SK-N-SH treated with all-trans-retinoic acid at 6 μM for 48 hours (cell line): ENCODE data around the gene FOXK1.
A peak's percentile ranks its signal among the peaks of the same experiment; 100 is the strongest.

Experiments
- ATAC-seq: fragments of 200-7000 bp; cut with Tn5 transposase; 3 replicates; pipeline ENCODE4 v1.9.1; 2020; ENCODE audit warnings: mild to moderate bottlenecking, moderate library complexity
- ARNTL ChIP-seq: fragments of 450-650 bp; formaldehyde crosslinking; IDR thresholded peaks from 2 replicates; pipeline ENCODE4 v1.5.0; 2020; ENCODE audit warnings: low read depth, mild to moderate bottlenecking, moderate library complexity, borderline replicate concordance
- BACH2 ChIP-seq: fragments of 250-450 bp; sonication (Bioruptor Pico); IDR thresholded peaks from 2 replicates; pipeline ENCODE4 v1.9.0; 2021; ENCODE audit warnings: mild to moderate bottlenecking, borderline replicate concordance
- CREB5 ChIP-seq: fragments of 250-450 bp; sonication (Bioruptor Pico); IDR thresholded peaks from 2 replicates; pipeline ENCODE4 v1.5.1; 2020; ENCODE audit warnings: low read depth, mild to moderate bottlenecking, moderate library complexity
- CSDC2 ChIP-seq: fragments of 250-450 bp; sonication (Bioruptor Pico); IDR thresholded peaks from 2 replicates; pipeline ENCODE4 v1.5.0; 2020; ENCODE audit warnings: mild to moderate bottlenecking, moderate library complexity
- ESRRG ChIP-seq: fragments of 250-450 bp; sonication (Bioruptor Pico); IDR thresholded peaks from 2 replicates; pipeline ENCODE4 v1.6.1; 2021; ENCODE audit warnings: mild to moderate bottlenecking
- GLIS3 ChIP-seq: fragments of 250-450 bp; sonication (Bioruptor Pico); IDR thresholded peaks from 2 replicates; pipeline ENCODE4 v1.5.0; 2020; ENCODE audit warnings: mild to moderate bottlenecking, moderate library complexity
- ISL1 ChIP-seq: fragments of 250-450 bp; sonication (Bioruptor Pico); IDR thresholded peaks from 2 replicates; pipeline ENCODE4 v2.1.2; 2022; ENCODE audit warnings: mild to moderate bottlenecking, moderate library complexity
- OSR1 ChIP-seq: fragments of 250-450 bp; sonication (Bioruptor Pico); IDR thresholded peaks from 2 replicates; pipeline ENCODE4 v1.8.0; 2022; ENCODE audit warnings: moderate library complexity, mild to moderate bottlenecking, inconsistent platforms
- PATZ1 ChIP-seq: fragments of 250-450 bp; sonication (Bioruptor Pico); IDR thresholded peaks from 2 replicates; pipeline ENCODE4 v1.8.0; 2020; ENCODE audit warnings: mild to moderate bottlenecking, moderate library complexity, borderline replicate concordance
- PPARA ChIP-seq: fragments of 250-450 bp; sonication (Bioruptor Pico); IDR thresholded peaks from 2 replicates; pipeline ENCODE4 v1.5.0; 2020; ENCODE audit warnings: mild to moderate bottlenecking, borderline replicate concordance
- RARB ChIP-seq: fragments of 250-450 bp; sonication (Bioruptor Pico); IDR thresholded peaks from 2 replicates; pipeline ENCODE4 v1.8.0; 2021; ENCODE audit warnings: mild to moderate bottlenecking, moderate library complexity
- SNAI2 ChIP-seq: fragments of 250-450 bp; sonication (Bioruptor Pico); IDR thresholded peaks from 2 replicates; pipeline ENCODE4 v1.5.0; 2020; ENCODE audit warnings: mild to moderate bottlenecking, moderate library complexity
- TCF4 ChIP-seq: fragments of 250-450 bp; sonication (Bioruptor Pico); IDR thresholded peaks from 2 replicates; pipeline ENCODE4 v1.8.0; 2021; ENCODE audit warnings: mild to moderate bottlenecking, moderate library complexity, borderline replicate concordance
- TOX ChIP-seq: fragments of 250-450 bp; sonication (Bioruptor Pico); IDR thresholded peaks from 2 replicates; pipeline ENCODE4 v1.8.0; 2021; ENCODE audit warnings: mild to moderate bottlenecking, moderate library complexity, borderline replicate concordance
- TSHZ2 ChIP-seq: fragments of 250-450 bp; sonication (Bioruptor Pico); IDR thresholded peaks from 2 replicates; pipeline ENCODE4 v1.5.0; 2020; ENCODE audit warnings: mild to moderate bottlenecking, moderate library complexity
- ZC3H10 ChIP-seq: fragments of 250-450 bp; sonication (Bioruptor Pico); IDR thresholded peaks from 2 replicates; pipeline ENCODE4 v1.5.1; 2021; ENCODE audit warnings: mild to moderate bottlenecking, moderate library complexity
- ZFP3 ChIP-seq: fragments of 250-450 bp; sonication (Bioruptor Pico); IDR thresholded peaks from 2 replicates; pipeline ENCODE4 v1.5.0; 2020; ENCODE audit warnings: mild to moderate bottlenecking, moderate library complexity
- ZFP30 ChIP-seq: fragments of 450-650 bp; formaldehyde crosslinking; IDR thresholded peaks from 2 replicates; pipeline ENCODE4 v1.5.0; 2022; ENCODE audit warnings: mild to moderate bottlenecking, moderate library complexity
- ZNF565 ChIP-seq: fragments of 450-650 bp; formaldehyde crosslinking; conservative IDR thresholded peaks from 2 replicates; pipeline ENCODE4 v1.5.0; 2020; ENCODE audit warnings: low read depth, mild to moderate bottlenecking, moderate library complexity
- ZNF70 ChIP-seq: fragments of 450-650 bp; formaldehyde crosslinking; IDR thresholded peaks from 2 replicates; pipeline ENCODE4 v1.5.0; 2020; ENCODE audit warnings: mild to moderate bottlenecking, moderate library complexity
- ZNF8 ChIP-seq: fragments of 450-650 bp; formaldehyde crosslinking; IDR thresholded peaks from 2 replicates; pipeline ENCODE4 v1.5.0; 2020; ENCODE audit warnings: mild to moderate bottlenecking, moderate library complexity
- TF ChIP-seq, protein P1 (sequence below): fragments of 250-450 bp; sonication (Bioruptor Pico); IDR thresholded peaks from 2 replicates; pipeline ENCODE4 v1.5.1; 2021; ENCODE audit warnings: mild to moderate bottlenecking, moderate library complexity
- TF ChIP-seq, protein P2 (sequence below): fragments of 250-450 bp; sonication (Bioruptor Pico); IDR thresholded peaks from 2 replicates; pipeline ENCODE4 v1.8.0; 2021; ENCODE audit warnings: low read depth, mild to moderate bottlenecking, moderate library complexity, borderline replicate concordance

Gene FOXK1

GRCh38 chr7:4638781-4639575 lies 43.1 kb upstream of the FOXK1 start:
- ATAC-seq: no peak
- TF ChIP-seq TCF4 (CRISPR knock-in tag) (no peak), BACH2 (CRISPR knock-in tag) (no peak), SNAI2 (no peak), TOX (CRISPR knock-in tag) (no peak), CSDC2 (CRISPR knock-in tag) (no peak), OSR1 (no peak), ZNF565 (CRISPR knock-in tag) (no peak), TSHZ2 (CRISPR knock-in tag) (no peak)
- TF ChIP-seq, all 23 proteins: peak for 0

GRCh38 chr7:4641091-4641666 lies 40.9 kb upstream of the FOXK1 start:
- no peak; the same call in 2 of the 3 replicates for ATAC-seq
- TF ChIP-seq ZNF8 (CRISPR knock-in tag): 0 out of 2 replicates have a peak, but pooled peaks have one; percentile 22
- TF ChIP-seq ZFP30 (CRISPR knock-in tag): no peak
- no peak for TF ChIP-seq ESRRG

- peak; percentile 94 for ATAC-seq
- TF ChIP-seq, protein P1, sequence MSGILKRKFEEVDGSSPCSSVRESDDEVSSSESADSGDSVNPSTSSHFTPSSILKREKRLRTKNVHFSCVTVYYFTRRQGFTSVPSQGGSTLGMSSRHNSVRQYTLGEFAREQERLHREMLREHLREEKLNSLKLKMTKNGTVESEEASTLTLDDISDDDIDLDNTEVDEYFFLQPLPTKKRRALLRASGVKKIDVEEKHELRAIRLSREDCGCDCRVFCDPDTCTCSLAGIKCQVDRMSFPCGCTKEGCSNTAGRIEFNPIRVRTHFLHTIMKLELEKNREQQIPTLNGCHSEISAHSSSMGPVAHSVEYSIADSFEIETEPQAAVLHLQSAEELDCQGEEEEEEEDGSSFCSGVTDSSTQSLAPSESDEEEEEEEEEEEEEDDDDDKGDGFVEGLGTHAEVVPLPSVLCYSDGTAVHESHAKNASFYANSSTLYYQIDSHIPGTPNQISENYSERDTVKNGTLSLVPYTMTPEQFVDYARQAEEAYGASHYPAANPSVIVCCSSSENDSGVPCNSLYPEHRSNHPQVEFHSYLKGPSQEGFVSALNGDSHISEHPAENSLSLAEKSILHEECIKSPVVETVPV (CRISPR knock-in tag): no peak
- TF ChIP-seq ARNTL (peak; percentile 88; the same call in 1 of the 2 replicates), TOX (CRISPR knock-in tag) (no peak), ZFP30 (CRISPR knock-in tag) (no peak), GLIS3 (CRISPR knock-in tag) (peak; percentile 59; the same call in 1 of the 2 replicates), CSDC2 (CRISPR knock-in tag) (peak; percentile 92; the same call in 1 of the 2 replicates), ESRRG (no peak), PPARA (no peak), ZNF565 (CRISPR knock-in tag) (no peak), BACH2 (CRISPR knock-in tag) (0 out of 2 replicates have a peak, but pooled peaks have one; percentile 25), TSHZ2 (CRISPR knock-in tag) (peak; percentile 79), SNAI2 (peak; percentile 36; the same call in 1 of the 2 replicates), ZFP3 (CRISPR knock-in tag) (peak; percentile 82), RARB (CRISPR knock-in tag) (no peak), CREB5 (no peak), ZNF8 (CRISPR knock-in tag) (no peak), OSR1 (no peak), ZNF70 (CRISPR knock-in tag) (no peak), ZC3H10 (CRISPR knock-in tag) (no peak), PATZ1 (CRISPR knock-in tag) (no peak), ISL1 (CRISPR knock-in tag) (peak; percentile 31; the same call in 1 of the 2 replicates)
- TF ChIP-seq, protein P2, sequence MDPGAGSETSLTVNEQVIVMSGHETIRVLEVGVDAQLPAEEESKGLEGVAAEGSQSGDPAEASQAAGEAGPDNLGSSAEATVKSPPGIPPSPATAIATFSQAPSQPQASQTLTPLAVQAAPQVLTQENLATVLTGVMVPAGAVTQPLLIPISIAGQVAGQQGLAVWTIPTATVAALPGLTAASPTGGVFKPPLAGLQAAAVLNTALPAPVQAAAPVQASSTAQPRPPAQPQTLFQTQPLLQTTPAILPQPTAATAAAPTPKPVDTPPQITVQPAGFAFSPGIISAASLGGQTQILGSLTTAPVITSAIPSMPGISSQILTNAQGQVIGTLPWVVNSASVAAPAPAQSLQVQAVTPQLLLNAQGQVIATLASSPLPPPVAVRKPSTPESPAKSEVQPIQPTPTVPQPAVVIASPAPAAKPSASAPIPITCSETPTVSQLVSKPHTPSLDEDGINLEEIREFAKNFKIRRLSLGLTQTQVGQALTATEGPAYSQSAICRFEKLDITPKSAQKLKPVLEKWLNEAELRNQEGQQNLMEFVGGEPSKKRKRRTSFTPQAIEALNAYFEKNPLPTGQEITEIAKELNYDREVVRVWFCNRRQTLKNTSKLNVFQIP (CRISPR knock-in tag): no peak
Observed at GRCh38 chr7:4641667-4642467, 40.2 kb upstream of the FOXK1 start.
